Measurements from ENCODE around the gene GAPT. TPM values are rescaled to one million over a fixed set of nuclear protein-coding genes. Genes with fewer than 3 reads are reported as not detected.

The GAPT gene
- polyA plus RNA-seq, 2 of the 4 experiments (the other 2 are of a cell fraction) = not detected

GRCh38 chr5:58475404-58475803 lies 15.8 kb upstream of the GAPT start:
- ChIA-PET CTCF (interaction anchor here (1.3 to 1.7 kb wide), 2 partner anchors 13 to 374 kb away, joined by 3 to 8 read pairs; no protein-coding TSS in a partner anchor), POLR2A (no interaction called here)
- Histone ChIP-seq H3K4me1 (0 out of 3 replicates have a peak, but pooled peaks cover 3% of the 10 kb centered on the region), H3K4me3 (no peak overlapping the region), H3K9me3 (peaks cover 14% of the 10 kb centered on the region; the same call in 2 of the 3 replicates), H3K4me2 (no peak overlapping the region), H3K27ac (no peak overlapping the region)
- ATAC-seq (no peak), FAIRE-seq (no peak), DNase-seq (ENCODE audit: low read depth in 1 of 2, low spot score in 1 of 2) (no peak)
- 13% methylated on average over 3 of the region's 3 CpGs for WGBS (ENCODE audit: missing lambda C conversion rate)
- TF ChIP-seq SMC3 (IDR thresholded peaks at IDR 0.05) (no peak), ZFP36 (IDR thresholded peaks at IDR 0.05; ENCODE audit: borderline replicate concordance, partially characterized antibody) (peak; percentile 75)

- Histone ChIP-seq H3K4me3 (no peak overlapping the region), H3K9me3 (peaks cover 14% of the 10 kb centered on the region; the same call in 2 of the 3 replicates), H3K4me1 (0 out of 3 replicates have a peak, but pooled peaks cover 3% of the 10 kb centered on the region), H3K27ac (no peak overlapping the region), H3K4me2 (peak overlapping the region; percentile 34; the same call in 2 of the 3 replicates)
- ATAC-seq = peak in 1 of 2 experiments; percentile 61; a peak in 3 of 6 replicates
- ChIA-PET POLR2A (no interaction called here), CTCF (interaction anchor here (0.6 to 4.8 kb wide), 24 partner anchors 9 to 1372 kb away, joined by 3 to 80 read pairs (median 4); no protein-coding TSS in a partner anchor)
- no peak for FAIRE-seq
- 4% methylated on average over 1 of the region's 1 CpG for WGBS (ENCODE audit: missing lambda C conversion rate)
- no peak for DNase-seq (ENCODE audit: low read depth in 1 of 2, low spot score in 1 of 2)
- TF ChIP-seq HMGXB4 (CRISPR knock-in tag; IDR thresholded peaks at IDR 0.05; ENCODE audit: borderline replicate concordance) (no peak), ZC3H11A (IDR thresholded peaks at IDR 0.05) (no peak), ESRRA (IDR thresholded peaks at IDR 0.05; ENCODE audit: borderline replicate concordance, low read length) (no peak), ZNF302 (CRISPR knock-in tag; IDR thresholded peaks at IDR 0.05) (no peak), FOXS1 (CRISPR knock-in tag; IDR thresholded peaks at IDR 0.05) (no peak), CTCF (IDR thresholded peaks at IDR 0.05) (peak; percentile 70), ELK1 (IDR thresholded peaks at IDR 0.05; ENCODE audit: low read depth, low read length) (no peak), REST (IDR thresholded peaks at IDR 0.05) (no peak), MAZ (IDR thresholded peaks at IDR 0.05; ENCODE audit: borderline replicate concordance, low read depth, low read length) (no peak), TP53 (CRISPR knock-in tag; IDR thresholded peaks at IDR 0.05) (no peak), USF2 (IDR thresholded peaks at IDR 0.05) (no peak), CHD2 (IDR thresholded peaks at IDR 0.05; ENCODE audit: low read length, partially characterized antibody) (no peak), CBX8 (IDR thresholded peaks at IDR 0.05) (no peak), POLR2A (IDR thresholded peaks at IDR 0.05; ENCODE audit: low read length) (no peak), ZFP36 (IDR thresholded peaks at IDR 0.05; ENCODE audit: borderline replicate concordance, partially characterized antibody) (no peak), CHD4 (IDR thresholded peaks at IDR 0.05; ENCODE audit: borderline replicate concordance) (no peak), CEBPB (IDR thresholded peaks at IDR 0.05) (peak in 1 of 2 experiments; percentile 8; a peak in 1 of 4 replicates), NPAS2 (CRISPR knock-in tag; IDR thresholded peaks at IDR 0.05; ENCODE audit: borderline replicate concordance) (no peak), MYC (IDR thresholded peaks at IDR 0.05; ENCODE audit: borderline replicate concordance, low read length) (no peak), RNF2 (IDR thresholded peaks at IDR 0.05; ENCODE audit: borderline replicate concordance, low read depth) (no peak), JUN (IDR thresholded peaks at IDR 0.05) (no peak), RARB (CRISPR knock-in tag; IDR thresholded peaks at IDR 0.05) (no peak), HEYL (CRISPR knock-in tag; IDR thresholded peaks at IDR 0.05) (no peak), MAX (IDR thresholded peaks at IDR 0.05) (no peak), HES2 (IDR thresholded peaks at IDR 0.05) (no peak)
Observed at GRCh38 chr5:58477760-58478376, 13.4 kb upstream of the GAPT start.

All from A549 (cell line).